Eye (tissue), 1 donor: ENCODE results near the gene PDP2.

Experiments
- DNase-seq: peaks from one replicate; pipeline ENCODE4 v3.0.0-alpha.2; 2015

Gene PDP2

DNA sequence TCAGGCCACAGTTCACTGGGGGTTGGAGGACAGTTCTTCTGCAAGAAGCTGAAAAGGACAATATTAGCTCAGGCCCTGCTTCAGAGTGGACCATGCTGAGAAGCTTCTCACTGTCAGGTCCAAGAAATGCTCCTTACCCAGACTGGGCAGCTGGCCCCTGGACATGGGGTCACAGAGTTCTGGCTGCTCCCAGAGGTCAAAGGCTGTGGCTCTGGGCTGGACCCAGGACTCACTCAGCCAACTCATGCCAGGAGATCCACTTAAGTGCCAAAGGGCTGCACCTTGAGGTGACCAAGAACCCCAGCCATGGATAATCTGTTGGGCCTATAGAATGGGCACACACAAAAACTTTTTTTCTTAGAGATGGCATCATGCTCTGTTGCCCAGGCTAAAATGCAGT is 59.1 kb downstream of the PDP2 start:
- no peak for DNase-seq

DNA sequence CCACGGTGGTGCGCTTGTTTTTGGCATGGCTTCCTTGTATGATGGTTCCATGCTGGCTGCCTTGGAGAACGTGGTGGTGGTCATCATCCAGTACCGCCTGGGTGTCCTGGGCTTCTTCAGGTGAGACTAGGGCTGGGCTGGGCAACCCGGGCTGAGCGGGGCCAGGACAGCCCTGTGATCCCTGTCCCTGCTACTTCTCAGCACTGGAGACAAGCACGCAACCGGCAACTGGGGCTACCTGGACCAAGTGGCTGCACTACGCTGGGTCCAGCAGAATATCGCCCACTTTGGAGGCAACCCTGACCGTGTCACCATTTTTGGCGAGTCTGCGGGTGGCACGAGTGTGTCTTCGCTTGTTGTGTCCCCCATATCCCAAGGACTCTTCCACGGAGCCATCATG is 59.9 kb downstream of the PDP2 start:
- DNase-seq: no peak
